Adrenal gland (tissue), 12 donors: ENCODE results near the gene SLC24A4. TPM values are rescaled to one million over a fixed set of nuclear protein-coding genes. Genes with fewer than 3 reads are reported as not detected.

Experiments
- DNase-seq, 7 donors: peaks; one replicate each; pipeline ENCODE4 v3.0.0-alpha.2; 2019 to 2020
- H3K27ac ChIP-seq, 5 donors: fragments of 200-600 bp; sonication (generic) in 4 of 5; 1 replicate in 3 of 5; 2 replicates in 2 of 5; pipeline versions ENCODE4 v1.5.1 to v1.8.0; 2016 to 2020; ENCODE audit warnings: mild to moderate bottlenecking in 1 of 5
- H3K27me3 ChIP-seq: fragments of 200-600 bp; 2 replicates; pipeline ENCODE4 v1.8.0; 2021
- H3K36me3 ChIP-seq, 2 donors: fragments of 200-600 bp; replicated peaks in 1 of 2; 1 replicate in 1 of 2; 2 replicates in 1 of 2; pipeline versions ENCODE4 v1.5.1 to v1.8.0; 2018 to 2022
- H3K4me1 ChIP-seq, 2 donors: fragments of 200-600 bp; replicated peaks in 1 of 2; 1 replicate in 1 of 2; 2 replicates in 1 of 2; pipeline versions ENCODE4 v1.5.1 to v1.8.0; 2018 to 2021
- H3K4me3 ChIP-seq, 4 donors: fragments of 200-600 bp; sonication (generic) in 3 of 4; one replicate each; pipeline ENCODE4 v1.5.1; 2016 to 2018
- H3K9me3 ChIP-seq, 3 donors: fragments of 200-600 bp; sonication (generic) in 1 of 3; replicated peaks in 1 of 3; 1 replicate in 2 of 3; 2 replicates in 1 of 3; pipeline versions ENCODE4 v1.5.1 to v1.8.0; 2016 to 2021
- CTCF ChIP-seq, 6 experiments: fragments of 450-650 bp in 4 of 6; fragments of 200-600 bp in 2 of 6; sonication (generic) in 1 of 6; IDR thresholded peaks; 1 replicate in 5 of 6; 2 replicates in 1 of 6; pipeline versions ENCODE4 v1.5.1 to v1.8.0; 2016 to 2021; ENCODE audit warnings: antibody characterized with exemption in 6 of 6, mild to moderate bottlenecking in 2 of 6, moderate library complexity in 1 of 6
- POLR2A ChIP-seq, 2 donors: fragments of 450-650 bp; IDR thresholded peaks; one replicate each; pipeline ENCODE4 v1.6.1; 2017; ENCODE audit warnings: antibody characterized with exemption in 2 of 2, mild to moderate bottlenecking in 2 of 2, moderate library complexity in 1 of 2
- WGBS, 4 donors: extraction: QIAGEN DNeasy Blood & Tissue Kit in 2 of 4; methylation state at CpG; one replicate each; pipeline versions ENCODE4 v1.1.5 to v1.1.7; 2013 to 2017; 5-methylcytosine and 5-hydroxymethylcytosine counted together
- intact Hi-C, 2 donors: fragments of 100-400 bp; cut with DNase I; formaldehyde crosslinking; loops; one replicate each; pipeline versions ENCODE4 v1.14.1 to v1.15.0; 2022 to 2023
- polyA plus RNA-seq, 3 donors: library from polyadenylated mRNA; stranded (reverse); fragments of 200-250 nt in 2 of 3; fragments of 350-450 nt in 1 of 3; fragmentation: Illumina TruSeq in 1 of 3; extraction: RNeasy Lipid Tissue Mini Kit (QIAGEN cat#74804) in 1 of 3; gene quantifications; one replicate each; pipeline ENCODE4 v1.2.3, GENCODE V29; 2013 to 2014
- total RNA-seq, 9 donors: library from RNA; depleted of rRNA in 4 of 9; stranded (reverse); fragments of >200 nt in 4 of 9; fragments of 120-200 nt in 1 of 9; fragmentation: NEBNext Ultra II Directional in 1 of 9; extraction: Animal tissue kit (Norgen Biotek cat#: 25700) in 1 of 9; gene quantifications; one replicate each; pipeline versions ENCODE4 v1.1.0 to v1.2.4, GENCODE V29; 2013 to 2023
- donor health status: healthy with polysubstance abuse.
- donor health status: Bipolar disorder and iron deficiency.
- donor health status: DM: yes; HTN: yes; CAD: no.
- donor health status: DM: no; HTN: no; CAD: no.
- donor health status: DM: no; HTN: no; CAD: no.
- donor health status: DM: yes; HTN: yes; CAD: no.

The SLC24A4 gene
- total and polyA plus RNA-seq, 12 donors, result 0.09 to 1.9 (median 0.52) TPM

GRCh38 chr14:92463141-92463540, 140.2 kb downstream of the SLC24A4 start:
- intact Hi-C loops, result no loop called here
- no peaks in the 10 kb centered on the region for H3K4me1 ChIP-seq
- 61 to 72% (median 64%) methylated on average over 12 of the region's 12 CpGs for WGBS, 4 donors
- no peaks in the 10 kb centered on the region for H3K36me3 ChIP-seq
- no peak for TF ChIP-seq POLR2A (IDR thresholded peaks at IDR 0.05)
- TF ChIP-seq CTCF (IDR thresholded peaks at IDR 0.05), result no peak
- H3K27me3 ChIP-seq, result no peaks in the 10 kb centered on the region
- peak in 2 of 7 donors; percentile 14 to 40 for DNase-seq
- H3K9me3 ChIP-seq, result no peaks in the 10 kb centered on the region
- no peak overlapping the region for H3K27ac ChIP-seq
- no peak overlapping the region for H3K4me3 ChIP-seq

- H3K4me3 ChIP-seq, result no peak overlapping the region
- H3K27ac ChIP-seq, result no peak overlapping the region
- no peaks in the 10 kb centered on the region for H3K4me1 ChIP-seq
- intact Hi-C loops, result no loop called here
- TF ChIP-seq POLR2A (IDR thresholded peaks at IDR 0.05) (no peak), CTCF (IDR thresholded peaks at IDR 0.05) (no peak)
- DNase-seq, result peak in 2 of 7 donors; percentile 11 to 46
- no peaks in the 10 kb centered on the region for H3K9me3 ChIP-seq
- WGBS, 4 donors, result 91 to 96% (median 92%) methylated on average over 6 of the region's 6 CpGs
- H3K36me3 ChIP-seq, result no peaks in the 10 kb centered on the region
- no peaks in the 10 kb centered on the region for H3K27me3 ChIP-seq
Measured at GRCh38 chr14:92464156-92464555, 141.2 kb downstream of the SLC24A4 start.

GRCh38 chr14:92464716-92465115, 141.8 kb downstream of the SLC24A4 start:
- no peaks in the 10 kb centered on the region for H3K27me3 ChIP-seq
- H3K36me3 ChIP-seq, result no peaks in the 10 kb centered on the region
- H3K4me1 ChIP-seq, result no peaks in the 10 kb centered on the region
- DNase-seq, result peak in 2 of 7 donors; percentile 15 to 27
- H3K9me3 ChIP-seq, result no peaks in the 10 kb centered on the region
- H3K27ac ChIP-seq, result no peak overlapping the region
- intact Hi-C loops, result no loop called here
- no peak overlapping the region for H3K4me3 ChIP-seq
- 91 to 96% (median 94%) methylated on average over 7 to 9 of the region's 9 CpGs for WGBS, 4 donors
- TF ChIP-seq POLR2A (IDR thresholded peaks at IDR 0.05) (no peak), CTCF (IDR thresholded peaks at IDR 0.05) (no peak)

GRCh38 chr14:92465353-92466055, 142.5 kb downstream of the SLC24A4 start:
- Histone ChIP-seq H3K4me1 (no peaks in the 10 kb centered on the region), H3K9me3 (no peaks in the 10 kb centered on the region), H3K27me3 (no peaks in the 10 kb centered on the region), H3K36me3 (no peaks in the 10 kb centered on the region), H3K4me3 (no peak overlapping the region), H3K27ac (peak overlapping the region in 1 of 5 donors; percentile 55)
- WGBS, 4 donors, result 73 to 93% (median 84%) methylated on average over 4 to 13 of the region's 13 CpGs
- no peak for TF ChIP-seq CTCF (IDR thresholded peaks at IDR 0.05)
- TF ChIP-seq POLR2A (IDR thresholded peaks at IDR 0.05), result no peak
- intact Hi-C loops, result no loop called here
- peak in 2 of 7 donors; percentile 18 to 44 for DNase-seq
